Activated T-helper 2 cell treated with anti-CD3 and anti-CD28 coated beads, Interferon-gamma antibody, Interleukin-2, Interleukin-4, amounts not matched to agents 10 μg/mL and 5 μg/mL and 100 μg/mL, durations not matched to agents 14 hours and 24 hours and 36 hours (primary cell): Measurements from ENCODE around the gene AGAP2. TPM values are rescaled to one million over a fixed set of nuclear protein-coding genes. Genes with fewer than 3 reads are reported as not detected.
A peak's percentile ranks its signal among the peaks of the same experiment; 100 is the strongest.

ENCODE experiments used
- DNase-seq: peaks from one replicate; pipeline ENCODE4 v3.0.0; 2021; ENCODE audit warnings: low spot score
- H3K27ac Mint-ChIP-seq: one replicate; pipeline ENCODE4 v1.8.0; 2021; ENCODE audit warnings: mixed read lengths
- H3K27me3 Mint-ChIP-seq: one replicate; pipeline ENCODE4 v1.8.0; 2021; ENCODE audit warnings: low read depth, mixed read lengths
- H3K36me3 Mint-ChIP-seq: one replicate; pipeline ENCODE4 v1.8.0; 2021; ENCODE audit warnings: low read depth, mixed read lengths
- H3K4me1 Mint-ChIP-seq: one replicate; pipeline ENCODE4 v1.8.0; 2021; ENCODE audit warnings: low read depth, mixed read lengths
- H3K4me3 Mint-ChIP-seq: one replicate; pipeline ENCODE4 v1.8.0; 2021; ENCODE audit warnings: low read depth, mild to moderate bottlenecking, moderate library complexity, mixed read lengths
- H3K9me3 Mint-ChIP-seq: one replicate; pipeline ENCODE4 v1.8.0; 2021; ENCODE audit warnings: mixed read lengths
- intact Hi-C: fragments of 100-400 bp; cut with micrococcal nuclease; formaldehyde crosslinking; loops from one replicate; pipeline ENCODE4 v1.15.1; 2023
- total RNA-seq: library from RNA; stranded (reverse); gene quantifications from 2 replicates; pipeline ENCODE4 v1.2.3, GENCODE V29; 2022

The AGAP2 gene
- 28.9 and 29.0 TPM in 2 replicates for total RNA-seq

GRCh38 chr12:57738661-57739237 lies at the start of gene AGAP2:
Gene AGAP2 (minus strand): TSS chr12:57738742. CDS start chr12:57738246, 496 bp downstream.
- DNase-seq = no peak
- no peaks in the 10 kb centered on the region for H3K9me3 Mint-ChIP-seq
- intact Hi-C loops = no loop called here
- peak within 1 kb of the TSS; percentile 75 for H3K27ac Mint-ChIP-seq
- H3K36me3 Mint-ChIP-seq = peaks cover 31% of the 10 kb centered on the region
- no peaks in the 10 kb centered on the region for H3K27me3 Mint-ChIP-seq
- peaks cover 28% of the 10 kb centered on the region for H3K4me1 Mint-ChIP-seq
- H3K4me3 Mint-ChIP-seq = peak within 1 kb of the TSS; percentile 51

- no peaks in the 10 kb centered on the region for H3K27me3 Mint-ChIP-seq
- no peak for DNase-seq
- no peaks in the 10 kb centered on the region for H3K9me3 Mint-ChIP-seq
- H3K36me3 Mint-ChIP-seq = peaks cover 36% of the 10 kb centered on the region
- H3K4me1 Mint-ChIP-seq = peaks cover 21% of the 10 kb centered on the region
- intact Hi-C loops = loop anchor here (2.0 to 5.0 kb wide), 2 partner anchors 63 to 121 kb away; partner anchors contain the start of gene CTDSP2
- peak overlapping the region; percentile 66 for H3K4me3 Mint-ChIP-seq
- peak overlapping the region; percentile 7 for H3K27ac Mint-ChIP-seq
These were observed 45.3 kb upstream of the AGAP2 start for GRCh38 chr12:57783861-57784260.

GRCh38 chr12:57783466-57783801 lies 44.9 kb upstream of the AGAP2 start:
- DNase-seq = no peak
- intact Hi-C loops = loop anchor here (2.0 to 5.0 kb wide), 2 partner anchors 64 to 121 kb away; partner anchors contain the start of gene CTDSP2
- H3K9me3 Mint-ChIP-seq = no peaks in the 10 kb centered on the region
- H3K4me1 Mint-ChIP-seq = peaks cover 21% of the 10 kb centered on the region
- peak overlapping the region; percentile 95 for H3K27ac Mint-ChIP-seq
- H3K4me3 Mint-ChIP-seq = peak overlapping the region; percentile 98
- no peaks in the 10 kb centered on the region for H3K27me3 Mint-ChIP-seq
- H3K36me3 Mint-ChIP-seq = peaks cover 33% of the 10 kb centered on the region

GRCh38 chr12:57782608-57783465 lies 44.3 kb upstream of the AGAP2 start, which contains the start of gene TSFM:
Gene TSFM (plus strand): TSS chr12:57782787. CDS start chr12:57782802, 15 bp downstream.
- H3K27me3 Mint-ChIP-seq = no peaks in the 10 kb centered on the region
- peak within 1 kb of the TSS; percentile 95 for H3K27ac Mint-ChIP-seq
- H3K36me3 Mint-ChIP-seq = peaks cover 31% of the 10 kb centered on the region
- H3K4me1 Mint-ChIP-seq = peaks cover 21% of the 10 kb centered on the region
- H3K9me3 Mint-ChIP-seq = no peaks in the 10 kb centered on the region
- peak; percentile 94 for DNase-seq
- intact Hi-C loops = loop anchor here (1.0 to 5.0 kb wide), 4 partner anchors 11 to 122 kb away; partner anchors contain the start of genes CTDSP2, EEF1AKMT3 and METTL1
- H3K4me3 Mint-ChIP-seq = peak within 1 kb of the TSS; percentile 98

- Mint-ChIP-seq H3K9me3 (no peaks in the 10 kb centered on the region), H3K4me1 (peaks cover 21% of the 10 kb centered on the region), H3K4me3 (peak overlapping the region; percentile 98), H3K36me3 (peaks cover 26% of the 10 kb centered on the region), H3K27me3 (no peaks in the 10 kb centered on the region), H3K27ac (peak overlapping the region; percentile 95)
- DNase-seq = no peak
- intact Hi-C loops = loop anchor here (1.0 to 5.0 kb wide), 4 partner anchors 10 to 123 kb away; partner anchors contain the start of genes CTDSP2, EEF1AKMT3 and METTL1
These were observed 43.7 kb upstream of the AGAP2 start for GRCh38 chr12:57782243-57782607.

GRCh38 chr12:57781801-57782200 lies 43.3 kb upstream of the AGAP2 start:
- H3K36me3 Mint-ChIP-seq = peaks cover 25% of the 10 kb centered on the region
- intact Hi-C loops = loop anchor here (1.0 to 5.0 kb wide), 4 partner anchors 10 to 123 kb away; partner anchors contain the start of genes CTDSP2, EEF1AKMT3 and METTL1
- H3K27ac Mint-ChIP-seq = peak overlapping the region; percentile 95
- no peaks in the 10 kb centered on the region for H3K9me3 Mint-ChIP-seq
- no peak overlapping the region for H3K4me3 Mint-ChIP-seq
- no peak for DNase-seq
- H3K4me1 Mint-ChIP-seq = peaks cover 21% of the 10 kb centered on the region
- H3K27me3 Mint-ChIP-seq = no peaks in the 10 kb centered on the region

- Mint-ChIP-seq H3K9me3 (no peaks in the 10 kb centered on the region), H3K36me3 (peaks cover 20% of the 10 kb centered on the region), H3K4me3 (no peak overlapping the region), H3K27ac (no peak overlapping the region), H3K4me1 (peaks cover 21% of the 10 kb centered on the region), H3K27me3 (no peaks in the 10 kb centered on the region)
- DNase-seq = no peak
- intact Hi-C loops = loop anchor here (5.0 kb wide), 1 partner anchor 66 kb away; the partner anchor contains the start of gene CTDSP2
These were observed 42.7 kb upstream of the AGAP2 start for GRCh38 chr12:57781244-57781643.

GRCh38 chr12:57780284-57780897 lies 41.8 kb upstream of the AGAP2 start:
- H3K4me3 Mint-ChIP-seq = no peak overlapping the region
- H3K27ac Mint-ChIP-seq = no peak overlapping the region
- no peaks in the 10 kb centered on the region for H3K9me3 Mint-ChIP-seq
- H3K4me1 Mint-ChIP-seq = peaks cover 25% of the 10 kb centered on the region
- intact Hi-C loops = loop anchor here (5.0 kb wide), 1 partner anchor 67 kb away; the partner anchor contains the start of gene CTDSP2
- H3K27me3 Mint-ChIP-seq = no peaks in the 10 kb centered on the region
- H3K36me3 Mint-ChIP-seq = peaks cover 18% of the 10 kb centered on the region
- no peak for DNase-seq

GRCh38 chr12:57779736-57780135 lies 41.2 kb upstream of the AGAP2 start:
- H3K27ac Mint-ChIP-seq = no peak overlapping the region
- no peaks in the 10 kb centered on the region for H3K9me3 Mint-ChIP-seq
- peaks cover 25% of the 10 kb centered on the region for H3K4me1 Mint-ChIP-seq
- intact Hi-C loops = loop anchor here (5.0 kb wide), 1 partner anchor 68 kb away; the partner anchor contains the start of gene CTDSP2
- no peak overlapping the region for H3K4me3 Mint-ChIP-seq
- DNase-seq = no peak
- peaks cover 16% of the 10 kb centered on the region for H3K36me3 Mint-ChIP-seq
- H3K27me3 Mint-ChIP-seq = no peaks in the 10 kb centered on the region

- Mint-ChIP-seq H3K27me3 (no peaks in the 10 kb centered on the region), H3K4me1 (peaks cover 21% of the 10 kb centered on the region), H3K9me3 (no peaks in the 10 kb centered on the region), H3K27ac (no peak overlapping the region), H3K4me3 (no peak overlapping the region), H3K36me3 (peaks cover 10% of the 10 kb centered on the region)
- no peak for DNase-seq
- intact Hi-C loops = no loop called here
These were observed 39.4 kb upstream of the AGAP2 start for GRCh38 chr12:57777911-57778310.

GRCh38 chr12:57777367-57777766 lies 38.8 kb upstream of the AGAP2 start:
- no peaks in the 10 kb centered on the region for H3K27me3 Mint-ChIP-seq
- intact Hi-C loops = no loop called here
- H3K9me3 Mint-ChIP-seq = no peaks in the 10 kb centered on the region
- H3K4me3 Mint-ChIP-seq = no peak overlapping the region
- DNase-seq = no peak
- H3K36me3 Mint-ChIP-seq = peaks cover 8% of the 10 kb centered on the region
- H3K27ac Mint-ChIP-seq = no peak overlapping the region
- peaks cover 21% of the 10 kb centered on the region for H3K4me1 Mint-ChIP-seq

- Mint-ChIP-seq H3K9me3 (no peaks in the 10 kb centered on the region), H3K4me3 (no peak overlapping the region), H3K27me3 (no peaks in the 10 kb centered on the region), H3K36me3 (peaks cover 14% of the 10 kb centered on the region), H3K27ac (no peak overlapping the region), H3K4me1 (peaks cover 10% of the 10 kb centered on the region)
- DNase-seq = no peak
- intact Hi-C loops = no loop called here
These were observed 37.7 kb upstream of the AGAP2 start for GRCh38 chr12:57776247-57776587.
